Measurements from ENCODE around the gene PFKM.

The PFKM gene

GRCh38 chr12:48191096-48191495 lies 71.9 kb downstream of the PFKM start:
- no peak for DNase-seq

DNA sequence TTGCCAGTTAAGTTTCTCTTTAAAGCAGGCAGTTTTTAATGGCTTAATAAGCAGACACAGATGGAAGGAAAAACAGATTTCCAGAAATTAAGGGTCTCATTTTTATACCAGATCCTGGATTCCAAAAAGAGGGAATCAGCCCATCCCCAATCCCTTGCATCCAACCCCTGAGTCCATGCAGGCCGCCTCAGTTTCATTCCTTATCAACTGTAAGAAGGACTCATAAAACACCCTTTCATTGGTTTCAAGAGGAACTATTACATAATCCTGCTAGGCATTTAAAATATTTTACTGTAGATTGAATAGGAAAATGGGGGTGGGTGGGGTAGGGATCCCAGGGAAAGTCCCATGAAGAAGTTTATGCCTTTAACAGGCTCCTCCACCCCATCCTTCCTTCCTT lies 73.7 kb downstream of the PFKM start:
- no peak for DNase-seq

- no peak for DNase-seq
These were observed 74.5 kb downstream of the PFKM start for GRCh38 chr12:48193623-48194022.

GRCh38 chr12:48194799-48195201 lies 75.6 kb downstream of the PFKM start:
- DNase-seq, result no peak

Measured in activated T-cell treated with anti-CD3 and anti-CD28 coated beads, Interleukin-2, amount 50 U/mL, for 48 hours (primary cell).